ENCODE results near the gene PRDM4. TPM values are rescaled to one million over a fixed set of nuclear protein-coding genes. Genes with fewer than 3 reads are reported as not detected.
A peak's percentile ranks its signal among the peaks of the same experiment; 100 is the strongest.
"Not testable (repeated sequence)": the region's sequence is repeated elsewhere in the genome, so short reads cannot be mapped to it uniquely, and the experiment has no call there.

PRDM4 gene
- polyA plus RNA-seq, 3 donors, result 36.4 to 42.4 (median 40.5) TPM

- DNase-seq, result no peak
These were observed 56.9 kb downstream of the PRDM4 start for GRCh38 chr12:107704041-107704440.

DNA sequence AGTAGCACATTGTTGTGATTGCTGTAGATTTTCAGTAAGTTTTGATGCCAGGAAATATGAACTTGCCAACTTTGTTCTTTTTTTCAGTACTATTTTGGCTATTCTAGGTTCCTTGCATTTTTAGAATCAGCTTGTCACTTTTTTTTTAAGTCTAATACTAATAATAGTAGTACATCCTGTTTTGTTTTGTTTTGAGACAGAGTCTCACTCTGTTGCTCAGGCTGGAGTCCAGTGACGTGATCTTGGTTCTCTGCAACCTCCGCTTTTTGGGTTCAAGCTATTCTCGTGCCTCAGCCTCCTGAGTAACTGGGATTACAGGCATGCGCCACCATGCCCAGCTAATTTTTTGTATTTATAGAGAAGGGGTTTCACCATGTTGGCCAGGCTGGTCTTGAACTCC lies 58.8 kb downstream of the PRDM4 start:
- no peak for DNase-seq

GRCh38 chr12:107695772-107696171 lies 65.2 kb downstream of the PRDM4 start:
- not testable (repeated sequence) for DNase-seq

DNA sequence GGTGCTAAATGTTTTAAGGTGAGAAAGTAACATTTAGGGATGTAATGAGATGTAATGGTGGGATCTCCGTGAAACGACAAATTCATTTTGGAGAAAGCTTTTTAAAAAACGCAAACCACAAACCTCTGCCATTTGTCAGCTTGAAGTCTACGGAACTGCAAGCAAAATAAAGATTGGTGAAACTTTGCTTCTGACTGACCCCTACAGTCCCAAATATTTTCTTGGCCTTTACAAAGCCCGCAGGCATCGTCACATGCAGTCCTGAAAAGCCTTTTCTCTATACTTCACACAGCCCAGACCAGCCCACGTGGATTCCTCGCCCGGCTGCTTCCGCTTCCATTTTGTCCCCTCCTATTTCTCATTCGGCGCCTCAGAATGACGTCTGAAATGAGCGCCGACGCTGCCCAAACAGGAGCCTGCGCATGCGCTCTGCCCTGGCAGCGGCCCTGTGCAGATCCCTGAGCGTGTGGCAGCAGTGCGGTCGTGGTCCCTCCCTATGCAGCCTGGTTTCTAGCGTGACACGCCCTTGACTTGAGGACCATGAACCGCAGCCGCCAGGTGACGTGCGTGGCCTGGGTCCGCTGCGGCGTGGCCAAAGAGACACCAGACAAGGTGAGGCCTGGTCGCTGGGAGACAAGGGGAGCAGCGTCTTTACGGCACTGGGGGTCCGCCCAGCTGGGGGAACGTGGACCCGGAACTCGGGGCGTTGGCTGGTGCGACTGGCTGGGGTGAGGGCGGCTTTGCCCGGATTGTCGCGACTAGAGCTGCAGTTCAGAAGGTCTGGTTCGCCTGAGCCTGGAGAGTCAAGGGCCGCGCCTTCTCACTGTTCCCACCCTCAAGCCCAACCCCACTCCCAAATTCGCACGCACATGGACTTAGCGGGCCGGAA lies 75.3 kb downstream of the PRDM4 start, which contains the start of gene PWP1:
Gene PWP1 (plus strand): TSS at position 440 of the 889 bp plus-strand sequence. CDS start 101 bp downstream, at position 541.
- DNase-seq, result peak; percentile 96

DNA sequence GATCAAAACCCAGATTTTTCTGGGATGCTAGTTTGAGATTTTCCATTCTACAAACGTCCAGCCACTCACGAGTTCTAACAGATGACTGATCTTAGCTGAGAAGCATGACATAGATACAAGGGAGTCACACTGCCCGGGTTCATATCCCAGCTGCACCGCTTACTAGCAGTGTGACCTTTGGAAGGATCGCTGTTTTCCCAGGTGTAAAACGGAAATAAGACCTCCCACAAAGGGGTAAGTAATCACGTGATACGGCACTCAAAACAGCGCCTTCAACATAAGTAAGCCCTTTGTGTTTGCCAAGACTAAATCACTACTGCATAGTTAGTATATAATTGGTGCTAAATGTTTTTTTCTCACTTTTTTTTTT lies 76.0 kb downstream of the PRDM4 start:
- peak; percentile 35 for DNase-seq

- DNase-seq, result no peak
These were observed 76.7 kb downstream of the PRDM4 start for GRCh38 chr12:107684029-107684795.

Other genes starting within 250 kb of the PRDM4 start
- gene PWP1, start 75.3 kb downstream of the PRDM4 start, polyA plus RNA-seq (ENCODE audit: insufficient read length in 3 of 3), result 10 to 100 TPM; 50.7 to 57.4 (median 51.9) TPM
- gene ASCL4, start 13.6 kb upstream of the PRDM4 start, polyA plus RNA-seq (ENCODE audit: insufficient read length in 3 of 3), result under 1 TPM in 1 of 3 donors, not detected in 2; 0.08 TPM